GM19351 (cell line): ENCODE measurements around the gene ANKDD1A.

Experiments
- ATAC-seq: cut with Tn5 transposase; IDR thresholded peaks from one replicate; pipeline ENCODE4 v1.9.1; 2021; ENCODE audit warnings: mild to moderate bottlenecking, moderate library complexity; ENCODE audit not compliant: unreplicated experiment

The ANKDD1A gene

DNA sequence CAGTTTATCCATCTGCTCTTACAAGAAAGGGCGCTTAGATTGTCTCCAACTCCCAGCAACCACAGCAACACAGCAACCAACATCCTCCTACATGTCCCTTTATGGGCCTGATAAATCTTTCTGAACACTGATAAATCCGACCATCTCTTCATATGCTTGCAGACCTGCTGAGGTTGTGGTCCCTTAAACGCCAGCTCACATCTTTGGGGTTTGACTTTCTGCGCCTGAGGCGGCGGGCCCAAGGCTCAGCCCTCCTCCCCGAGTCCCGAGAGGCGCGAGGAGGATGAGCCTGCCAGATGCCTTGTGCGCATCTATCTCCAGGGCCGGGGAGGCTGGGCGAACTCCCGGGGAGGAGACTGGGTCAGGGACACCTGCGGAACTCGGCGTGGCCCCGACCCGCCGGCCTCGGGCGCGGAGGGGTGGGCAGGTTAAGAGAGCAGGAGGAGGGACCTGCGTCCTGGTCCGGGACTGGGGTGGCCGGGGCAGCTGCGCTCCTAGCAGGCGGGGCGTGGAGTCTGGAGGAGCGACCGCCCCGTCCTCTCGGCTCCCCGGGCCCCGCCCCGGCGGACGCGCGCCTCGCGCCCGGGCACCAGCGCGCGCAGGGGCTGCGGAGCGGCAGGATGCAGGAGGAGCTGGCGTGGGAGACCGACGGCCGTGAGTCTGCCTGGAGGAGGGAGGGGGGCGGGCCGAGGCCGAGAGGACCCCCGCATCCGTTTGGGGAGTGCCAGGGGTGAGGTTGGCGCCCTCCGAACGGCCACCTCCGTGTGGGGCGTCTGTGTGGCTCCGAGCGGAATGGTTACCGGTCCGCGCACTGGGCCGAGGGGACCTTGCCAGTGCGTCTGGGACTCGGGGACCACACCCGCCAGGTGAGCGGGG is at the start of gene ANKDD1A:
Gene ANKDD1A (plus strand): TSS at position 592 of the 876 bp plus-strand sequence. CDS start 29 bp downstream, at position 621.
- peak; percentile 84 for ATAC-seq

GRCh38 chr15:64861960-64862359 is 49.7 kb upstream of the ANKDD1A start:
- ATAC-seq: no peak

DNA sequence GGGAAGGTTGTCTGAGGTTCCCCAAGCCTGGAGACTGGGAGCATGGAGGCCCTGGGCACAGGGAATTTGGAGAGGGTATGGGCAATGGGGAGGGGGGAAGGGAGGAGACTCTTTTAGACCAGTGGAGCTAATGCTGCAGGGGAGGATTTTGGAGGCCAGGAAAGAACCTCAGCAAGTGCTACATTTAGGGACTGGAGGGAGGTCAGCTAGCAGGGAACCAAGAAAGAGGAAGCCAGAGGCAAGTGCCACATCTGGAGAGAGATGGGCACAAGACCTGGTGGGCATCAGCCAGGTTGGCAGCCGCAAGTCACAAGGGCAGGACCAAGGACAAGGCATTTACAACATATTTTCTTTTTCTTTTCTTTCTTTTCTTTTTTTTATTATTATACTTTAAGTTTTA is 49.3 kb upstream of the ANKDD1A start:
- ATAC-seq: no peak

- ATAC-seq: no peak
These were observed 47.6 kb upstream of the ANKDD1A start for GRCh38 chr15:64864068-64864467.

GRCh38 chr15:64865126-64865997 is 46.3 kb upstream of the ANKDD1A start:
- ATAC-seq: no peak

- no peak for ATAC-seq
These were observed 45.6 kb upstream of the ANKDD1A start for GRCh38 chr15:64865998-64866520.

DNA sequence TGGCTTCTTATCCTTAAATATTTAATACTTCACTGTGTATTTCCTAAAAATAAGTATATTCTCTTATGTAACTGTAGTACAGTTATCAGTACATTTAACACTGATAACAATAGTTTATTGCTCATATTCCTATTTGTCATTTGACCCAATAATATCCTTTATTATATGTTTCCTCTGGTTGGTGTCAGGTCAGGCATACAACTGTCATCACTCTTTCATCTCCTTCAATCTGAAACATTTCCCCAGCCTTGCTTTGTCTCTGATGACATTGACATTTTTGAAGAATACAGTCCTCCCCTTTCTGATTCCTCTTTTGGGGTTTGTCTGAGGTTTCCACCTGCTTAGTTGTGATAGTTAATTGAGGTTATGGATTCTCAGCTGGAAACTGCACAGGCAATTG is 42.2 kb upstream of the ANKDD1A start:
- ATAC-seq: no peak

DNA sequence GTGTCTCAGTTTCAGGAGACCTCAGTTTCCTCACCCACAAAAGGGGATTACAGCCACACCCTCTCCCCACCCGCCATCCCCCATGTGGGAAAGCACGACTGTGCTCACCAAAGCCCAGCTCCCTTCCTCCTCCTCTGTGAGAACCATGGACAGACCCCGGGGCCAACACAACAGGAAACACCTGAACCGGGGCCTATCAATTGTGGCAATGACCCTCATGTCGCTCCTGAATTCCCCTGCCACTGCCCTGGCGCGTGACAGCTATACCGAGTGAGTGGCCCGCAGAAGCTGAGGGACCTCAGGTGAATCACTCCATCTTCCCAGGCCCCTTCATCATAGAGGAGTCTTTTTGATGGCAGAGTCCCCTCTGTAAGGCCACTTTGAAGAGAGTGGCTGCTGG is 41.3 kb upstream of the ANKDD1A start:
- no peak for ATAC-seq

DNA sequence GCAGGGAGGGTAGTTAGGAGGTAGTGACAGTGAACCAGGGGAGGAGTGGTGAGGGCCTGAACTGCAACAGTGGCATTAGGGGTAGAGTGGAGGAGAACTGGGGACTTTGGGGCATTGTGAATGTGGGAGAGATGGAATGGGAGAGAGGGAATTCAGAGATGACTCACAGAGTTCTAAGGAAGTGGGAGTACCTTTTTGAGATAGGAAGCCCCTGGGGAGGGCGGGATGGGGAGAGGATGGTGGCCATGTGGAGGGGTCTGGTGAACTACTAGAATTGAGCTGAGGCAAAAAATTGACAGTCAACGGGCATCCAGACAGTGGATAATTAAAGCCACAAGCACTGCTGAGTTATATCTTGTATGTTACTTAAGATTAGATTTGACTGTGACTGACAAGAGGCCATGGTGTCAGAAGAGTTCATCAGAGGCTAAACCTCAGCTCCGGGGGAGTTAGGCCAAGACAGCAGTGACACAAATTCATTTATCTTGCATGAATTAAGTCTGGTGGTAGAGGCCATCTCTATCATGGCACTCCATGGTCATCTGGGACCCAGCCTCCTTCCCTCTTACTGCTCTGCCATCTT is 36.0 kb upstream of the ANKDD1A start:
- ATAC-seq: no peak

DNA sequence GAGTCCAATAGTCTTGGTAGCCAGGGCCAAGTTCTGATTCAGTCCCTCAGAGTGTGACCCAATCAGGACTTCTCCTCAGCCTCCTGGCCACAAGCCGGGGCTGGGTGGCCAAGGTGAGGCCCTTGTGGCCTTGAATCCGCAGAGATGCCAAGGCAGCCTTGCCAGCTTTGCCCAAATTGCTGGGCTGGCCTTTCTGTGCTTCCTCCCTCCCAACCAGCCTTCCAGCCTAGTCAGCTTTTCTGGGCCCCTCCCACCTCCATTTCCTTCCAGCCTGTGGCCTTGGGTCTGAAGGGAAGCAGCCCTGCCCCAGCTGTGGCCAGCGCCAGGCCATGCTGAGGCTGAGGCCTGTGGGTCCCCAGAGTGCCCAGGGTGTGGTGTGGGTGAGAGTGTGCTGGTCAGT is 34.3 kb upstream of the ANKDD1A start:
- no peak for ATAC-seq

- no peak for ATAC-seq
These were observed 33.0 kb upstream of the ANKDD1A start for GRCh38 chr15:64878705-64879104.

DNA sequence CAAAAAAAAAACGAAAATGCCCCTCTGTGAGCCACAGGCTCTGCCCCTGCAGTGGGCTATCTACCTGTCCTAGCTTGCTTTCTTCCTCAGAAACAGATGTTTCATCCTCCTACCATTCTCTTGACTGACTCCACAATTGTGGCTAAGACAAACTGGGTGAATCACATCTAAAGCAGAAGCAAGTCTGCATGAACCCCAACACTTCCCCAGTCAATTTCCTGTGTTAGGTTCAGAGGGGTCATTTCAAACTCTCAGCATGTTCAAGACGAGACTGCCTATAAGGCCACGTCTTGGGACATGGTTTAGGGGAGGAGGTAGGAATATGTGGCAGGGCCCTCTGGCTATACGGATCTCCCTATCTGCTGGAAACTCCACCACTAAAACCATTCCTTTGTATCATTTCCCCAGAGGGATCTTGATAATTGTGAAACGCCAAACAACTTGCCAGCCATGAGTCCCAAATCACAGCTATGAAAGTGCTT is 28.6 kb upstream of the ANKDD1A start:
- ATAC-seq: peak; percentile 76

- ATAC-seq: peak; percentile 53
These were observed 27.6 kb upstream of the ANKDD1A start for GRCh38 chr15:64883997-64884511.

GRCh38 chr15:64884679-64885078 is 27.0 kb upstream of the ANKDD1A start:
- no peak for ATAC-seq

DNA sequence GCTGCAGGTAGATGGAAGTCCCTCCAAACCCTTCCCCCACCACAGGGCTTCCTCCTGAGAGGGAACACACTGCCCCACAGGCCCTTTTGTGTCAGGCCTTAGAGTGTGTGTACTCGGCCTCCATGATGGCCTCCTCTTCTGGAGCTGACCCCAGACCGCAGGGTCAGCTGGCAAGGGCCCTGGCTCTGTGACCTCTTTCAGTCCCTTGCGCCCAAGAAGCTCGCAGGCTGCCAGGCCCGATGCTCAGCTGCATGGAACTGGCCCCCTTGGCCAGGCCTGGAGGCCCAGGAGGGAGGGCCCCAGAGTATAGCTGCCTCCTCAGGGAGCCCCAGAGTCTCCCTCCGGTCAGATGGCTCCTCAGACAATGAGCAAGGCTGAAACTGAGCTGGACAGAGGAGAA is 23.4 kb upstream of the ANKDD1A start:
- ATAC-seq: no peak

DNA sequence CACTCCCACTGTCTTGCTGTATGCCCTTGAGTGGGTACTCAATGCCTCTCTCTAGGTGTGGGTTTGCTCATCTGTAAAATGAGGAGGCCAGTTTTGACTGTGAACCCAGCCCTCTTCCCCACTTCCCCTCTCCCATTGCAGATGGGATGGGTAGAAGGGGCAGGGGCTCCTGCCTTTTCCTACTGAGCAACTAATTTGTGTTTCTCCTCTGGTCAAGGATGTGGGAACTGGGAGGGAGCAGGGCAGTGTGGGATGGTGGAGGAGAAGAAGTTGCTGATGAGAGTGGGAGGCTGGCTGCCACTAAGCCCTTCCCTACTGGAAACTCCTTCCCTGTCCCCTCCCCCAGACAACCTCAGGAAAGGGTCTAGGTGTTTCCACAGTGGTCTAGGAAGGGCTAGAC is 20.1 kb upstream of the ANKDD1A start:
- ATAC-seq: no peak

DNA sequence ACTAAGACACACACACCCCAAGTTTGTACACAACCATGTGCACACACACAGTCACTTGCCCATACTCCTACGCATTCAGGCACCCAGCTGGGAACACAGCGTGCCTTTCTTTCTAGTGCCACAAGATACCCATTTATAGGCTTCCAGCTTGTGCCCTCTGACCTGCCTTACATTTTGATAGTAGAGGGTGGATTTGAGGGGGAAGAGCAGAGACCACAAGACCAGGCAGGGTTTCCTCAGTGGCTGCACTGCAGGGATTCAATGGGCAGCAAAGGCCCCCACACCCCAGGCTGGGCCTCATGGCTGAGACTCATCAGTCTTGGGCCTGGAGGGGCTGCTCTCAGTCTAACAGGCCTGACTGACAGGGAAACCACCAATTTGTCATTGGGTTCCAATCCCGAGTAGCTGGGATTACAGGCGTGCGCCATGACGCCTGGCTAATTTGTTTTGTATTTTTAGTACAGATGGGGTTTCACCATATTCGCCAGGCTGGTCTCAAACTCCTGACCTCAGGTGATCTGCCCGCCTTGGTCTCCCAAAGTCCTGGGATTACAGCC is 18.8 kb upstream of the ANKDD1A start:
- ATAC-seq: no peak

DNA sequence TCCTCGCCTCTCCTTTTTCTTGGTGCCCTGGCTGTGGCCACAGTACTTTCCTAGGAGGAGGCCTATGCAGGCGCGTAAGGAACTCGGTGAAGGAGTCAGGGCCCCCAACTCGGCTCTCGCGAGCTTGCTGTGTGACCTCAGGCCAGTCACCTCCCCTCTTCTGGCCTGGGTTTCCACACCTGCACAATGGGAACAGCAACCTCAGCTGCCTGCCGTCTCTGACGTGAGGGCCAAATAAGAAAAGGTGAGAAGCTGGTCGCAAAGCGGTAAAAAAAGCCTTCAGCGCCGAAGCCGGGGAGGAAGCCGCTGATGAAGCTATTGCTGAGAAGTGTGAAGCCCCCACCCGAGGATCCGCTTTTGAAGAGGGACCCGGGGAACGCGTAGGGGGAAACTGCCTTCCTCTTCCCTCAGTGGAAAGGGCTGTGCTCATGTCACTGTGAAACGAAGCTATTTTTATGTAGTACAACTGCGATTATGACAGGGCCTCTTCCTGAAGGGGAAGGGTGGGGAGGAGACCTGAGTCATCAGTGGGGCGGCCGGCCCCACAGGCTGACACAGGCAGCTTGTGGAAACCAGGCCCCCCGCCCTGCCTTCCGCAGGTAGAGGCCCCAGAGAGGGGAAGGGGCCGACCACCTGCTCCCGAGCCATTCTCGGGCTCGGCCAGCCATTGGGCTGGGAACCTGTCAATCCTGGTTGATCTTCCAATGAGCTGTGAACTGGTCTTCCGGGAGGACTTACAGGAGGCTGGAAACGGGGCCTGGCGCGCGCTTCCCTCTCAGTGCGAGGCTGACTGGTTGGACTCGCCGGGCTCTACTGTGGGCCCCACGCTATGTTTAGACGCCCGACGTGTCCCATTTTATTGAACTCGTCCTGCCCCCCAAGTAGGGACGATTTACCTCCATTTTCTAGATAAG is 18.0 kb upstream of the ANKDD1A start:
- ATAC-seq: peak; percentile 57

GRCh38 chr15:64894395-64895056 is 17.2 kb upstream of the ANKDD1A start:
- peak; percentile 35 for ATAC-seq
